Activated naive CD4-positive, alpha-beta T cell treated with anti-CD3 and anti-CD28 coated beads, Interleukin-2, amount 50 U/mL, for 16 hours (primary cell): Measurements from ENCODE around the gene DEFB124.
A peak's percentile ranks its signal among the peaks of the same experiment; 100 is the strongest.
"Not testable (repeated sequence)": the region's sequence is repeated elsewhere in the genome, so short reads cannot be mapped to it uniquely, and the experiment has no call there.

ENCODE experiments used
- DNase-seq: peaks from one replicate; pipeline ENCODE4 v3.0.0-alpha.2; 2020

DEFB124 gene

GRCh38 chr20:31474758-31475427 is at the start of gene DEFB124, which contains the start of gene REM1:
TSS of gene DEFB124 (minus strand) at chr20:31475127. CDS start at chr20:31473013, 2,114 bp downstream.
TSS of gene REM1 (plus strand) at chr20:31475288. CDS start at chr20:31476446, 1,158 bp downstream.
- no peak for DNase-seq

GRCh38 chr20:31523361-31524283 is 48.7 kb upstream of the DEFB124 start:
- DNase-seq = no peak

GRCh38 chr20:31522731-31523130 is 47.8 kb upstream of the DEFB124 start:
- no peak for DNase-seq

- DNase-seq = not testable (repeated sequence)
Observed at GRCh38 chr20:31521267-31521666, 46.3 kb upstream of the DEFB124 start.

GRCh38 chr20:31517373-31517772 is 42.4 kb upstream of the DEFB124 start:
- no peak for DNase-seq

- DNase-seq = no peak
Observed at GRCh38 chr20:31516651-31517050, 41.7 kb upstream of the DEFB124 start.

GRCh38 chr20:31516166-31516565 is 41.2 kb upstream of the DEFB124 start:
- DNase-seq = no peak

GRCh38 chr20:31515775-31516107 is 40.8 kb upstream of the DEFB124 start:
- no peak for DNase-seq

- DNase-seq = no peak
Observed at GRCh38 chr20:31515072-31515774, 40.3 kb upstream of the DEFB124 start.

GRCh38 chr20:31514154-31515071 is 39.5 kb upstream of the DEFB124 start, which contains the start of gene HM13:
TSS of gene HM13 (plus strand) at chr20:31514442. CDS start at chr20:31514552, 110 bp downstream.
- peak; percentile 87 for DNase-seq

- no peak for DNase-seq
Observed at GRCh38 chr20:31508517-31509244, 33.8 kb upstream of the DEFB124 start.

- DNase-seq = no peak
Observed at GRCh38 chr20:31505903-31506302, 31.0 kb upstream of the DEFB124 start.

GRCh38 chr20:31502884-31503673 is 28.2 kb upstream of the DEFB124 start:
- peak; percentile 79 for DNase-seq

- DNase-seq = no peak
Observed at GRCh38 chr20:31500527-31500926, 25.6 kb upstream of the DEFB124 start.

GRCh38 chr20:31497838-31498540 is 23.1 kb upstream of the DEFB124 start:
- no peak for DNase-seq

- DNase-seq = no peak
Observed at GRCh38 chr20:31496761-31497295, 21.9 kb upstream of the DEFB124 start.

- no peak for DNase-seq
Observed at GRCh38 chr20:31494131-31494530, 19.2 kb upstream of the DEFB124 start.

GRCh38 chr20:31490752-31491151 is 15.8 kb upstream of the DEFB124 start:
- DNase-seq = no peak

GRCh38 chr20:31489152-31489551 is 14.2 kb upstream of the DEFB124 start:
- no peak for DNase-seq

- no peak for DNase-seq
Observed at GRCh38 chr20:31488115-31488514, 13.2 kb upstream of the DEFB124 start.
